SJSA1 (cell line): ENCODE data around the gene GRHPR. TPM values are rescaled to one million over a fixed set of nuclear protein-coding genes. Genes with fewer than 3 reads are reported as not detected.
"Not testable (repeated sequence)": the region's sequence is repeated elsewhere in the genome, so short reads cannot be mapped to it uniquely, and the experiment has no call there.

Experiments
- DNase-seq, 2 experiments: peaks; one replicate each; pipeline ENCODE4 v3.0.0-alpha.2; 2015 to 2020; ENCODE audit warnings: low spot score in 2 of 2, low read depth in 1 of 2
- H3K27ac ChIP-seq: fragments of 250-450 bp; sonication (Bioruptor Pico); 2 replicates; pipeline ENCODE4 v1.5.1; 2020; ENCODE audit warnings: mild to moderate bottlenecking, moderate library complexity
- H3K27me3 ChIP-seq: fragments of 250-450 bp; sonication (Bioruptor Pico); replicated peaks from 2 replicates; pipeline ENCODE4 v1.5.1; 2020; ENCODE audit warnings: mild to moderate bottlenecking, moderate library complexity
- H3K36me3 ChIP-seq: fragments of 250-450 bp; sonication (Bioruptor Pico); 2 replicates; pipeline ENCODE4 v1.5.1; 2020; ENCODE audit warnings: mild to moderate bottlenecking
- H3K4me1 ChIP-seq: fragments of 250-450 bp; sonication (Bioruptor Pico); replicated peaks from 2 replicates; pipeline ENCODE4 v1.6.1; 2021; ENCODE audit warnings: mild to moderate bottlenecking
- H3K4me3 ChIP-seq: fragments of 250-450 bp; sonication (Bioruptor Pico); 2 replicates; pipeline ENCODE4 v1.5.1; 2020; ENCODE audit warnings: mild to moderate bottlenecking
- H3K9me3 ChIP-seq: fragments of 250-450 bp; sonication (Bioruptor Pico); replicated peaks from 2 replicates; pipeline ENCODE4 v1.5.1; 2020; ENCODE audit warnings: mild to moderate bottlenecking
- total RNA-seq: library from RNA; depleted of rRNA; stranded (reverse); fragments of >200 nt; shearing (Covaris generic); gene quantifications from 2 replicates; pipeline ENCODE4 v1.2.3, GENCODE V29; 2014

GRHPR gene
- total RNA-seq, 1 experiment from 2014 or later, result 75.1 TPM

DNA sequence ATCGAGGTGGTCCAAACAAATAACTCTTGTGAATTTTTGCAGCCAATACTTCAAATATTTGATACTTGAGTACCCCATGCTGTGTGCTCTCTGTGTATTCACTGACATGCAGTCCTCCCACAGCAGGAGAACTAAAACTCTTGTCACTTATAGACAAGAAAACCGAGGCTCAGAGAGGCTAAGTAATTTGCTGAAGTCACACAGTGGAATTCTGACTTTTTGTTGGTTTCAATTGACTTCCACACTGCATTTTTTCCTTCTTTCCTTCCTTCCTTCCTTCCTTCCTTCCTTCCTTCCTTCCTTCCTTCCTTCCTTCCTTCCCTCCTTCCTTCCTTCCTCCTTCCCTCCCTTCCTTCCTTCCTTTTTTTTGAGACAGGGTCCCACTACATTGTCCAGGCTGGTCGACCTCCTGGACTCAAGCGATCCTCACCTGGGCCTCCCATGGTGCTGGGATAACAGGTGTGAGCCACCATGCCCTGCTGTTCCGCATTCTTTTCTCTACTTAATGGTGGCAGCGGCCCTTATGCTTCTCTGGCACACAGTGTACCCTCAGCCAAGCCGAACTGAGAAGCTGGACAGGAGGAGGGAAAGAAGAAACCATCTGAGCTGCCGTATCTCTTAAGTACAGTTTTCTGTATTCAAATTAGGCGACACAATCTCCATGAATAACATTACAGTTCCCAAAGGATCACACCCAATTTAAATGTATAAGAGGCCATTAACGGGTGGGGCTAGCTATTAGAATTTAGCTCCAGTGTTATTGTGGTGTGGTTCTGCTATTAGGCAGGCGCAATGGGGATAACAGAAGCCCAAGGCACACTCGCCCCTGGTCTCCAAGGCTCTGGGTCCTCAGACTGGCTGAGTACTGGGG, 38.4 kb upstream of the GRHPR start:
- Histone ChIP-seq H3K9me3 (no peaks in the 10 kb centered on the region), H3K4me3 (no peak overlapping the region), H3K27ac (no peak overlapping the region), H3K4me1 (no peaks in the 10 kb centered on the region), H3K36me3 (no peaks in the 10 kb centered on the region), H3K27me3 (no peaks in the 10 kb centered on the region)
- DNase-seq, result no peak

DNA sequence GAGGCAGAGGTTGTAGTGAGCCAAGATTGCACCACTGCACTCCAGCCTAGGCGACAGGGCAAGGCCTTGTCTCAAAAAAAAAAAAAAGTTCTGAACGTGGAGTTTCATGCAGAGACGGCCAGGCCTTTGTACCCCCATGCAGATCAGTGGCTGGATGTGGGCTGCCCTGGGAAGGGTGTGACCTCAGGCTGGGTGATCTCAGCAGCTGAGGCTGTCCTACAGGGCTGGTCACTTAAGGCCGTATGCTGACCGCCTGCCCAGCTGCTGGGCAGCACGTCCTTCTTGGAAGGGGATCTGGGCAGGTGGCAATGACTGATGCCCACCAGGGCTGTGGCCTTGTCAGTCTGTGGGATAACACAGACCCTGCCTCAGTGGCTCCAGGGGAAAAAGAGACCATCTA, 37.2 kb upstream of the GRHPR start:
- H3K9me3 ChIP-seq, result no peaks in the 10 kb centered on the region
- H3K27ac ChIP-seq, result no peak overlapping the region
- DNase-seq, result no peak
- no peaks in the 10 kb centered on the region for H3K4me1 ChIP-seq
- no peak overlapping the region for H3K4me3 ChIP-seq
- H3K36me3 ChIP-seq, result no peaks in the 10 kb centered on the region
- H3K27me3 ChIP-seq, result no peaks in the 10 kb centered on the region

GRCh38 chr9:37386988-37387387, 35.5 kb upstream of the GRHPR start:
- H3K36me3 ChIP-seq, result no peaks in the 10 kb centered on the region
- H3K27me3 ChIP-seq, result no peaks in the 10 kb centered on the region
- H3K9me3 ChIP-seq, result no peaks in the 10 kb centered on the region
- no peak overlapping the region for H3K27ac ChIP-seq
- no peak for DNase-seq
- H3K4me3 ChIP-seq, result no peak overlapping the region
- no peaks in the 10 kb centered on the region for H3K4me1 ChIP-seq

DNA sequence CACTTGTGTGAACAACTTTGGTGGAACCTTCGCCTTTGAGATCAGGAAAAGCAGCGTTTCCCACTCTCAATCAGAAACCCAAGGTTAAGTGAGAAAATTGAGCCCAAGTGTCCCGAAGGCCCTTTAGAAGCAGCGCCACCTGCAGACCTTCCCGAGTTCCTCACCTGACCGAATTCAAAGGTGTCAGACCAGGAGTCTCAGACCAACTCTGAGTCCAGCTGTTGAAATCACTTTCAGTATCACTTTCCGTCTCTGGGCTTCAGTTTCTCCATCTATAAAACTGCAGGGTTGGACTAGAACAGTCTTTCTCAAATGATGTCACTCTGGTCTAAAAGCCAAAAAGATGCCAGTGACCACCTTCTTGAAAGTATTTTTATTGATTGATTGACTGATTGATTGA, 31.7 kb upstream of the GRHPR start:
- Histone ChIP-seq H3K9me3 (no peaks in the 10 kb centered on the region), H3K27me3 (no peaks in the 10 kb centered on the region), H3K4me1 (no peaks in the 10 kb centered on the region), H3K36me3 (no peaks in the 10 kb centered on the region), H3K4me3 (no peak overlapping the region), H3K27ac (no peak overlapping the region)
- no peak for DNase-seq

DNA sequence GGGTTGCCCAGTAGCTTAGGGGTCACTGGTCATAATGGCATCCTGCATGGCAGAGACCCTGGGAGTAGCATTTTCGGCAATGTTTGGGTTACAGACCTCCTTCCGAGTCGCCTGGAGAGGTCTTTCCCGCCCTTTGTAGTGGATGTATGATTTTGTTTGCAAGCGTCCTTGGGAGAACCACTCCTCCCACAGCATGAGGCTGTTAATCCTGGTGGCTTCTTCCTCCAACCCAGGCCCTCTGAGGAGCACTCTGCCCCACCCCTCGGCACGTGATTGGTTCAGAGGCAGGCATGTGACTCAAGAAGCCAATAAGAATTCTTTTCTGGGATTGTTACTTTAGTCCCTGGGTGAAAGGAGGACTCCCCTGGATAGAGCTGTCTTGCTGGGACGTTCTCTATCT, 30.2 kb upstream of the GRHPR start:
- no peak overlapping the region for H3K27ac ChIP-seq
- no peak for DNase-seq
- H3K4me1 ChIP-seq, result no peaks in the 10 kb centered on the region
- H3K27me3 ChIP-seq, result no peaks in the 10 kb centered on the region
- H3K36me3 ChIP-seq, result no peaks in the 10 kb centered on the region
- H3K4me3 ChIP-seq, result no peak overlapping the region
- no peaks in the 10 kb centered on the region for H3K9me3 ChIP-seq

GRCh38 chr9:37395229-37395628, 27.3 kb upstream of the GRHPR start:
- Histone ChIP-seq H3K27ac (no peak overlapping the region), H3K27me3 (no peaks in the 10 kb centered on the region), H3K4me1 (no peaks in the 10 kb centered on the region), H3K4me3 (no peak overlapping the region), H3K36me3 (no peaks in the 10 kb centered on the region), H3K9me3 (no peaks in the 10 kb centered on the region)
- no peak for DNase-seq

GRCh38 chr9:37395663-37396062, 26.8 kb upstream of the GRHPR start:
- no peak for DNase-seq
- no peak overlapping the region for H3K27ac ChIP-seq

GRCh38 chr9:37397948-37398347, 24.5 kb upstream of the GRHPR start:
- not testable (repeated sequence) for H3K4me3 ChIP-seq, H3K9me3 ChIP-seq, H3K27ac ChIP-seq, H3K4me1 ChIP-seq, DNase-seq, H3K36me3 ChIP-seq, H3K27me3 ChIP-seq

More at GRCh38 chr9:37395663-37396062, 26.8 kb upstream of the GRHPR start:
- H3K36me3 ChIP-seq, result no peaks in the 10 kb centered on the region
- H3K4me3 ChIP-seq, result no peak overlapping the region
- H3K27me3 ChIP-seq, result no peaks in the 10 kb centered on the region
- H3K9me3 ChIP-seq, result no peaks in the 10 kb centered on the region
- no peaks in the 10 kb centered on the region for H3K4me1 ChIP-seq

DNA sequence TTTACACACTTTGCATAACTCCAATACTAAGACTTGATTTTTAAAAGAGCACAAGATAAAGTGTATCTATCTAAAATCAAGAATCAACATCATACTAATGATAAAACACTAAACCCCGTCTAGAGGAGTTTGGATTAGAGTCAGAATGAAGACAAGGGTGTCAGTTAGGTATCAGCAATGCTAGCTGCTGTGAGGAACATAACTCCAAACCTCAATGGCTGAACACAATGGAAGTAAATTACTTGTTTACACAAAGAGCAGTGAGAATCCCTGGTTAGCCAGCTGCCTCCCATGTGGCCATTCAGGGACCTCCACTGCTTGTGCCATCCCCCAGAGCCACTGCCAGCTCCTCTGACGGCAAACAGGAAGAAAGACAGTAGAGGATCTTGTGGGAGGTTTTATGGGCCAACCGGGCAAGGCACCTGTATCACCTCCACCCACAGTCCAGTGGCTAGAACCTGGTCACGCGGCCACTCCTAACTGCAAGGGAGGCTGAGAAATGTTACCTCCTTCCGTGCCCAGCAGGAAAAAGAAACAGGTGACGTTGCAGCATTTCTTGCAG, 24.0 kb upstream of the GRHPR start:
- H3K9me3 ChIP-seq, result no peaks in the 10 kb centered on the region
- H3K4me1 ChIP-seq, result no peaks in the 10 kb centered on the region
- no peak for DNase-seq
- no peak overlapping the region for H3K4me3 ChIP-seq
- no peaks in the 10 kb centered on the region for H3K27me3 ChIP-seq
- H3K36me3 ChIP-seq, result no peaks in the 10 kb centered on the region
- H3K27ac ChIP-seq, result no peak overlapping the region

- Histone ChIP-seq H3K4me3 (no peak overlapping the region), H3K36me3 (no peaks in the 10 kb centered on the region), H3K27ac (no peak overlapping the region), H3K27me3 (no peaks in the 10 kb centered on the region), H3K9me3 (no peaks in the 10 kb centered on the region), H3K4me1 (no peaks in the 10 kb centered on the region)
- no peak for DNase-seq
Measured at GRCh38 chr9:37399336-37399735, 23.2 kb upstream of the GRHPR start.

DNA sequence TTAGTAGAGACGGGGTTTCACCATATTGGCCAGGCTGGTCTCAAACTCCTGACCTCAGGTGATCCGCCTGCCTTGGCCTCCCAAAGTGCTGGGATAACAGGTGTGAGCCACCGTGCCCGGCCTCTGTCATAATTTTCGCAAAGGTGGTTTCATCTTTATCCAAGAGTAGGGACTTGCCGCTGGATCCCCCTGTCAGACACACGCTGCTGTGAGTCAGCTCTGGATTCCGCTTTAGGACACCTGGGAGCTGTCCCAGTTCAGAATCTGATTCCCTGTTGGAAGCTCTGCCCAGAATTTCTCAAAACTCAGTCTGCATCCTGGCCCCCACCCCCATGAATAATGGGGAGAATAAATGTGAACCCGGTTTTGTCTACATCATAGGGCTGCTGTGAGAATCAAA, 17.9 kb upstream of the GRHPR start:
- Histone ChIP-seq H3K9me3 (no peaks in the 10 kb centered on the region), H3K27me3 (no peaks in the 10 kb centered on the region), H3K4me3 (no peak overlapping the region), H3K27ac (no peak overlapping the region), H3K36me3 (no peaks in the 10 kb centered on the region), H3K4me1 (no peaks in the 10 kb centered on the region)
- no peak for DNase-seq

DNA sequence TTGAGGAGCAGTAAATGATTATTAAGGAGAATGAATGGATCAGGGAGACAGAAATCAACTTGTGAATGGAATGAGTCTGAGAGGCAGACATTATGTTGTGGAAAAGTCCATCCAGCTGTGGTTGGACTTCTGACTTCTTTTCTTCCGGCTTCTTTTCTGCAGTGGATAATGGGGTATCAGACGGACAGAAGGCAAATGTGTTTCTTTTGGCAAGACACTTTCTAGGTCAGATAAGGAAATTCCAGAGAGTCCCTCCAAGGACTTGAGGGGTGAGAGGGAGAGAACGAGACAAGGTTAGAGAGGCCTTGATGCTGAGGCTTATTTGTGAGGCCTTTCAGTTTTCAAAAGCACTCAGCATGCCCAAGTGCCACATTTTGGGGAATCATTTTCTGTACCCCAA, 17.1 kb upstream of the GRHPR start:
- no peak overlapping the region for H3K27ac ChIP-seq
- no peaks in the 10 kb centered on the region for H3K9me3 ChIP-seq
- no peaks in the 10 kb centered on the region for H3K27me3 ChIP-seq
- no peak overlapping the region for H3K4me3 ChIP-seq
- no peak for DNase-seq
- no peaks in the 10 kb centered on the region for H3K4me1 ChIP-seq
- no peaks in the 10 kb centered on the region for H3K36me3 ChIP-seq

DNA sequence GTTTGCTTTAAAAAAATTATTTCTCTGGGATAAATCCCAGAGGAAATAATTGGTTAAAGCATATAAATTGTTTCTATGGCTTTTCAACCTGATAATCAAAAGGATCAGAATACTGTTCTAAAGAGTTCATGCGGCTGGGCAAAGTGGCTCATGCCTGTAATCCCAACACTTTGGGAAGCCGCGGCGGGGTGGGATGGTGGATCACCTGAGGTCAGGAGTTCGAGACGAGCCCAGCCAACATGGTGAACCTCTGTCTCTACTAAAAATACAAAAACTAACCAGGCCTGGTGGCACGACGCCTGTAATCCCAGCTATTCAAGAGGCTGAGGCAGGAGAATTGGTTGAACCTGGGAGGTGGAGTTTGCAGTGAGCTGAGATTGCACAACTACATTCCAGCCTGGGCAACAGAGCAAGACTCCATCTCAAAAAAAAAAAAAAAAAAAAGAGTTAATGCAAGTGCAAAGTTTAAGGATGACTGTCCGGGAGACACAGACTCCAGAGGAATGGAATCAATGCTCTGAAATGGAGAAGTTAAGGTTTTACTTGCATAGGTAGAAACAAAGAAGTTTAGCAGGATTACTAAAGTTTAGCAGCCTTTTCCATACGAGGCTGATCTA, 16.6 kb upstream of the GRHPR start:
- no peaks in the 10 kb centered on the region for H3K36me3 ChIP-seq
- DNase-seq, result no peak
- H3K27me3 ChIP-seq, result no peaks in the 10 kb centered on the region
- no peaks in the 10 kb centered on the region for H3K9me3 ChIP-seq
- no peak overlapping the region for H3K4me3 ChIP-seq
- no peak overlapping the region for H3K27ac ChIP-seq
- no peaks in the 10 kb centered on the region for H3K4me1 ChIP-seq

DNA sequence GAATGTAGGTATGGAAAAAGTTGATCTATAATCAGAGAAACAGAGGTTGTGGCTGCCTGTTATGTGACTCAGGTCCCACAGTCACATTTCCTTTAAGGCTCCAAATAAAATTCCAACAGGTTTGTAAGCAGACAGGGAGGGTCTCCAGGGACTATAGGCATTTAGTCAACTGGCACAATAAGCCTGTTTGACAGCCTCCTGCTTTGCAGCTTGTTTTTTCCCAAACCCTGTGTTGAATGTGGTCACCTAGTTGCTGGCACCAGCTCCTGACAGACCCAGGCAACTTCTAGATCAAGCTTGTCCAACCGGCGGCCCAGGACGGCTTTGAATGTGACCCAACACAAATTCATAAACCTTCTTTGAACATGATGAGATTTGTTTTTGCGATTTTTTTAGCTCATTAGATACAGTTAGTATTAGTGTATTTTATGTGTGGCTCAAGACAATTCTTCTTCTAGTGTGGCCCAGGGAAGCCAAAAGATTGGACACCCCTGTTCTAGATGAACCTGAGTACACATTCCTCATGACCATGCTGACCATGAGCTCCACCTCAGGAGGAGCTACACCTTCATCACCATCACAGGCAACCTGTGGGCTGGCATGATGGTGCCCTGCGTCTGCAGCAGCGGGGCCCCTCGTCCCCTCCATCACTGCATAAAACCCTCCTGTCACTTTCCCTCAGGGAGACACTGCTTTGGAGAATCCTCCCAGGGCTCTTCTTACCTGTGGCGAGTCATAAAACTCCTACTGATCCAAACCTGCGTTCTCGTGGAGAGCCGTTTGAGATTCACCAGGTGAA, 15.7 kb upstream of the GRHPR start:
- no peak overlapping the region for H3K27ac ChIP-seq
- H3K36me3 ChIP-seq, result no peaks in the 10 kb centered on the region
- DNase-seq, result no peak
- H3K4me3 ChIP-seq, result no peak overlapping the region
- H3K4me1 ChIP-seq, result no peaks in the 10 kb centered on the region
- H3K27me3 ChIP-seq, result no peaks in the 10 kb centered on the region
- no peaks in the 10 kb centered on the region for H3K9me3 ChIP-seq
